SU-DHL-6 (cell line): Measurements from ENCODE around the gene MYH2.

ENCODE experiments used
- H2AFZ ChIP-seq: fragments of 200-600 bp; sonication (generic); 2 replicates; pipeline ENCODE4 v1.6.1; 2014; ENCODE audit warnings: low read depth, mild to moderate bottlenecking, moderate library complexity, mixed read lengths, antibody characterized with exemption, low read length; ENCODE audit not compliant: severe bottlenecking
- H3F3A ChIP-seq: fragments of 200-600 bp; shearing (Covaris generic); 2 replicates; pipeline ENCODE4 v1.6.0; 2016; ENCODE audit warnings: antibody characterized with exemption, mild to moderate bottlenecking; ENCODE audit not compliant: insufficient read depth
- H3K27ac ChIP-seq: fragments of 200-600 bp; sonication (generic); 2 replicates; pipeline ENCODE4 v1.5.1; 2016; ENCODE audit warnings: low read depth, mild to moderate bottlenecking, low read length, moderate library complexity, mixed read lengths
- H3K27me3 ChIP-seq: fragments of 200-600 bp; sonication (generic), shearing (Covaris generic); 2 replicates; pipeline ENCODE4 v1.6.0; 2014; ENCODE audit warnings: mild to moderate bottlenecking, low read length
- H3K36me3 ChIP-seq: fragments of 200-600 bp; sonication (generic); 2 replicates; pipeline ENCODE4 v1.6.1; 2014; ENCODE audit warnings: mild to moderate bottlenecking, low read length, mixed read lengths
- H3K4me2 ChIP-seq: fragments of 300-600, 200-600 bp; shearing (Covaris generic), sonication (generic); 2 replicates; pipeline ENCODE4 v1.6.0; 2014; ENCODE audit warnings: low read length, low read depth, mild to moderate bottlenecking; ENCODE audit not compliant: poor library complexity, severe bottlenecking
- H3K4me3 ChIP-seq: fragments of 200-600 bp; sonication (generic); 2 replicates; pipeline ENCODE4 v1.5.1; 2014; ENCODE audit warnings: antibody characterized with exemption, low read length, mild to moderate bottlenecking, mixed read lengths; ENCODE audit not compliant: insufficient read depth, poor library complexity, severe bottlenecking
- H3K79me2 ChIP-seq: fragments of 200-600 bp; sonication (generic); 2 replicates; pipeline ENCODE4 v1.6.1; 2014; ENCODE audit warnings: mild to moderate bottlenecking, low read length, moderate library complexity; ENCODE audit not compliant: insufficient read depth
- H3K9ac ChIP-seq: fragments of 200-600 bp; sonication (generic); 2 replicates; pipeline ENCODE4 v1.7.0; 2014; ENCODE audit warnings: mild to moderate bottlenecking, low read length
- H3K9me2 ChIP-seq: fragments of 200-600 bp; sonication (generic); replicated peaks from 2 replicates; pipeline ENCODE4 v1.6.1; 2014; ENCODE audit warnings: low read length; ENCODE audit not compliant: insufficient read depth
- H3K9me3 ChIP-seq: fragments of 200-600 bp; sonication (generic); 2 replicates; pipeline ENCODE4 v1.6.1; 2014; ENCODE audit warnings: low read length, mixed read lengths; ENCODE audit not compliant: insufficient read depth
- H4K20me1 ChIP-seq: fragments of 200-600 bp; sonication (generic); 2 replicates; pipeline ENCODE4 v1.6.1; 2014; ENCODE audit warnings: low read depth, mild to moderate bottlenecking, antibody characterized with exemption, low read length, moderate library complexity, mixed read lengths
- EZH2phosphoT487 ChIP-seq: fragments of 200-600 bp; sonication (generic), shearing (Covaris generic); conservative IDR thresholded peaks from 2 replicates; pipeline ENCODE4 v1.6.1; 2018; ENCODE audit warnings: mild to moderate bottlenecking, antibody characterized with exemption, low read length, moderate library complexity, mixed read lengths
- TF ChIP-seq, protein P1 (sequence below): fragments of 200-600 bp; sonication (generic); IDR thresholded peaks from one replicate; pipeline ENCODE4 v1.5.1; 2017; ENCODE audit warnings: antibody characterized with exemption, mild to moderate bottlenecking, low read length, moderate library complexity; ENCODE audit not compliant: insufficient read depth, poor library complexity, severe bottlenecking

The MYH2 gene

DNA sequence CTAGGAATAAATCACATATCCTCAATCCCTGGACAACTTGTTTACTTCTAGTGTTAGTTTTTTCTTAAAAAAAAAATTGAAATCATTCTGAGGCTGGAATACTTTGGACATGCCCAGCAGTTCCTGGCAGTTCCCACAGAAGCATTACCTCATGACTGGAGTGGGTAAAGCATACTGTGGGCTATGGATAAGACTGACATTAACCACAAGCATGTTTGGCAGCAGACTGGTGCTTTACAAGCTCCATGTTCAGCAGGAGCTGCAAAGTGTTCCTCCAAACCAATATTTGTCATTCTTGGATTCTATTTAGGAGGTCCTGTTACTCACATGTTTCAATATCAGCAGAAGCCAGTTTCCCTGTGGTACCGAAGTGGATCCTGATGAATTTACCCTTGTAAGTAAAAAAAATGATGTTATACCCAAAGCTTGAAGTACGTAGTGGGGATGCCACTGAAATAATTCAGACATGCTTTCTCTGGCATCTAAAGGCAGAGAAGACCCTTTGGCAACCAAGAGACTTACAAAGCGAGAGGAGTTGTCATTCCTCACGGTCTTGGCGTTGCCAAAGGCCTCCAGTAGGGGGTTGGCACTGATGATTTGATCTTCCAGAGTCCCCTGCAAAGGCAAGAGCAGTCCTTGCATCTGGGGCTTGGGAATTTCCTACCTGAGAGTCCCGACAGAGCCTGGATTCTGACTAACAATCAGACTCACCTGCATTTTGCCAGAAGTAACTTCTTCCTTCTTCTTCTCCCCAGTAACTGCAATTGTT is 36.0 kb downstream of the MYH2 start:
- no peaks in the 10 kb centered on the region for H3K9me3 ChIP-seq
- H3K4me2 ChIP-seq, result no peak overlapping the region
- H3K9me2 ChIP-seq, result no peaks in the 10 kb centered on the region
- TF ChIP-seq EZH2phosphoT487, result no peak
- TF ChIP-seq, protein P1, sequence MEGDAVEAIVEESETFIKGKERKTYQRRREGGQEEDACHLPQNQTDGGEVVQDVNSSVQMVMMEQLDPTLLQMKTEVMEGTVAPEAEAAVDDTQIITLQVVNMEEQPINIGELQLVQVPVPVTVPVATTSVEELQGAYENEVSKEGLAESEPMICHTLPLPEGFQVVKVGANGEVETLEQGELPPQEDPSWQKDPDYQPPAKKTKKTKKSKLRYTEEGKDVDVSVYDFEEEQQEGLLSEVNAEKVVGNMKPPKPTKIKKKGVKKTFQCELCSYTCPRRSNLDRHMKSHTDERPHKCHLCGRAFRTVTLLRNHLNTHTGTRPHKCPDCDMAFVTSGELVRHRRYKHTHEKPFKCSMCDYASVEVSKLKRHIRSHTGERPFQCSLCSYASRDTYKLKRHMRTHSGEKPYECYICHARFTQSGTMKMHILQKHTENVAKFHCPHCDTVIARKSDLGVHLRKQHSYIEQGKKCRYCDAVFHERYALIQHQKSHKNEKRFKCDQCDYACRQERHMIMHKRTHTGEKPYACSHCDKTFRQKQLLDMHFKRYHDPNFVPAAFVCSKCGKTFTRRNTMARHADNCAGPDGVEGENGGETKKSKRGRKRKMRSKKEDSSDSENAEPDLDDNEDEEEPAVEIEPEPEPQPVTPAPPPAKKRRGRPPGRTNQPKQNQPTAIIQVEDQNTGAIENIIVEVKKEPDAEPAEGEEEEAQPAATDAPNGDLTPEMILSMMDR, result no peak
- no peaks in the 10 kb centered on the region for H3K36me3 ChIP-seq
- H3K4me3 ChIP-seq, result no peak overlapping the region
- no peak overlapping the region for H3K9ac ChIP-seq
- H2AFZ ChIP-seq, result no peak overlapping the region
- H3F3A ChIP-seq, result no peaks in the 10 kb centered on the region
- no peaks in the 10 kb centered on the region for H3K79me2 ChIP-seq
- H3K27me3 ChIP-seq, result no peaks in the 10 kb centered on the region
- no peaks in the 10 kb centered on the region for H4K20me1 ChIP-seq
- no peak overlapping the region for H3K27ac ChIP-seq

GRCh38 chr17:10512856-10513255 is 36.6 kb downstream of the MYH2 start:
- no peaks in the 10 kb centered on the region for H3F3A ChIP-seq
- TF ChIP-seq, protein P1, result no peak
- TF ChIP-seq EZH2phosphoT487, result no peak
- H3K4me2 ChIP-seq, result no peak overlapping the region

DNA sequence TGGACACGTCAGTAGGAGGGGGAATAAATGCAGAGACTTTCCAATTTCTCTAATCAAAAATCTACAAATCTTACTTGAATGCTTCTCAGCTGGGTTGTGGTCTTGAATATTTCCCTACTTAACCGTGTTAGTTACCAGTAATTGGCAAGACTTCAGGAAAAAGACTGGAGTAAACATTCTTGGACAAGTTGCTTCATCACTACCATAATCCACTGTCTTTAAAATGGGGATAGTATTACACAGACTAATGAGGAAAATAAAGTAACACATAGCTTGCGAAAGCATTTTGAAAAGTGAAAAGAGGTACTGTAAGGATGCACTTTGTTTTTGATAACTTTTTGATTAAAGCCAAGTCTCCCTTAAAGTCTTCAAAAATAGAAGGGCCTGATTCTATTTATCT is 49.5 kb downstream of the MYH2 start:
- H3F3A ChIP-seq, result no peaks in the 10 kb centered on the region

More at GRCh38 chr17:10512856-10513255, 36.6 kb downstream of the MYH2 start:
- no peaks in the 10 kb centered on the region for H3K79me2 ChIP-seq
- H3K27me3 ChIP-seq, result no peaks in the 10 kb centered on the region
- no peak overlapping the region for H3K9ac ChIP-seq
- H3K36me3 ChIP-seq, result no peaks in the 10 kb centered on the region
- H2AFZ ChIP-seq, result no peak overlapping the region
- H3K9me2 ChIP-seq, result no peaks in the 10 kb centered on the region
- no peak overlapping the region for H3K27ac ChIP-seq
- no peaks in the 10 kb centered on the region for H4K20me1 ChIP-seq
- no peak overlapping the region for H3K4me3 ChIP-seq
- H3K9me3 ChIP-seq, result no peaks in the 10 kb centered on the region

More for the DNA sequence above, 49.5 kb downstream of the MYH2 start:
- Histone ChIP-seq H3K79me2 (no peaks in the 10 kb centered on the region), H3K9me2 (no peaks in the 10 kb centered on the region), H3K27me3 (no peaks in the 10 kb centered on the region), H2AFZ (no peak overlapping the region), H3K9me3 (no peaks in the 10 kb centered on the region), H3K36me3 (no peaks in the 10 kb centered on the region), H3K4me3 (no peak overlapping the region), H3K27ac (no peak overlapping the region), H3K4me2 (no peak overlapping the region), H4K20me1 (no peaks in the 10 kb centered on the region), H3K9ac (no peak overlapping the region)
- TF ChIP-seq, protein P1, result no peak
- no peak for TF ChIP-seq EZH2phosphoT487
